Breast epithelium (tissue), 4 donors: Measurements from ENCODE around the gene MRPS27. TPM values are rescaled to one million over a fixed set of nuclear protein-coding genes. Genes with fewer than 3 reads are reported as not detected.

Experiments used
- DNase-seq, 2 donors: peaks; one replicate each; pipeline ENCODE4 v3.0.0-alpha.2; 2019; ENCODE audit warnings: low spot score in 2 of 2
- H3K27ac ChIP-seq, 2 donors: fragments of 200-600 bp; sonication (generic) in 1 of 2; one replicate each; pipeline ENCODE4 v1.5.1; 2016 to 2019; ENCODE audit warnings: mild to moderate bottlenecking in 1 of 2
- H3K27me3 ChIP-seq, 2 donors: fragments of 200-600 bp; sonication (generic) in 1 of 2; one replicate each; pipeline versions ENCODE4 v1.5.1 to v1.6.0; 2017 to 2019; ENCODE audit warnings: control low read depth in 1 of 2, mild to moderate bottlenecking in 1 of 2
- H3K36me3 ChIP-seq: fragments of 200-600 bp; one replicate; pipeline ENCODE4 v1.5.1; 2019
- H3K4me1 ChIP-seq, 2 donors: fragments of 200-600 bp; sonication (generic); one replicate each; pipeline ENCODE4 v1.5.1; 2016 to 2019; ENCODE audit warnings: control low read depth in 1 of 2
- H3K4me3 ChIP-seq, 3 donors: fragments of 200-600 bp; sonication (generic); 1 replicate in 2 of 3; 2 replicates in 1 of 3; pipeline ENCODE4 v1.5.1; 2016 to 2019; ENCODE audit warnings: mild to moderate bottlenecking in 3 of 3, moderate library complexity in 2 of 3
- H3K9me3 ChIP-seq, 2 donors: fragments of 200-600 bp; sonication (generic) in 1 of 2; one replicate each; pipeline ENCODE4 v1.5.1; 2016 to 2019; ENCODE audit warnings: control low read depth in 1 of 2
- POLR2A ChIP-seq: fragments of 450-650 bp; IDR thresholded peaks from one replicate; pipeline ENCODE4 v1.6.1; 2016; ENCODE audit warnings: antibody characterized with exemption, mild to moderate bottlenecking, moderate library complexity
- POLR2AphosphoS5 ChIP-seq, 3 donors: sonication (generic); formaldehyde crosslinking; IDR thresholded peaks; one replicate each; pipeline ENCODE4 v1.6.1; 2017; ENCODE audit warnings: antibody characterized with exemption in 3 of 3
- intact Hi-C: fragments of 100-400 bp; cut with DNase I; formaldehyde crosslinking; loops from one replicate; pipeline ENCODE4 v1.15.1; 2023; ENCODE audit warnings: low total_unique reads
- total RNA-seq, 3 donors: library from RNA; depleted of rRNA; stranded (reverse); fragments of >200 nt; gene quantifications; one replicate each; pipeline ENCODE4 v1.1.0, GENCODE V29; 2016
- TF ChIP-seq, protein P1 (sequence below), 3 donors: fragments of 450-650 bp; IDR thresholded peaks; one replicate each; pipeline ENCODE4 v1.5.1; 2016 to 2017; ENCODE audit warnings: antibody characterized with exemption in 3 of 3, mild to moderate bottlenecking in 3 of 3, moderate library complexity in 3 of 3

MRPS27 gene
- total RNA-seq, 3 donors from 2014 or later: 47.8 to 71.3 (median 51.8) TPM

DNA sequence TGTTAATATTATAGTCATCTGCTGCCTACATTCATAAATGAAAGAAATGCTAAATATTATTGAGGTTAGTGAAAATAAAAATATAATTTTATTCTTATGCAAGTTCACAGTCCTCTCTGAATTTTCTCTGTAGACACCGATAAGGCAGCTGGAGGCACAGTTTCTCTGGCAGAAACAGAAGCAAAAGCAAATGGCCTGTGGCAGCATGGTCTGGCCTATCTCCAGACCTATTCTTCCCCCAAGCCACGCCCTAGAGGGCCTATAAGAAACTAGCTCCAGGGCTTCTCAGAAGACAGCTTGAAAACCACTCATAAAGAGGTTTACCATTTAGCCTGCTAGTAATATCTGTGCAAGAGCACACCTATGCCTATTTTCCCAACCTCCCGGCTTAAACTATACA lies 28.4 kb downstream of the MRPS27 start:
- Histone ChIP-seq H3K4me1 (no peaks in the 10 kb centered on the region), H3K4me3 (no peak overlapping the region), H3K9me3 (no peaks in the 10 kb centered on the region), H3K27me3 (no peaks in the 10 kb centered on the region), H3K36me3 (no peaks in the 10 kb centered on the region), H3K27ac (no peak overlapping the region)
- DNase-seq: no peak
- intact Hi-C loops: no loop called here
- TF ChIP-seq POLR2AphosphoS5 (IDR thresholded peaks at IDR 0.05) (no peak), POLR2A (no peak)
- TF ChIP-seq, protein P1, sequence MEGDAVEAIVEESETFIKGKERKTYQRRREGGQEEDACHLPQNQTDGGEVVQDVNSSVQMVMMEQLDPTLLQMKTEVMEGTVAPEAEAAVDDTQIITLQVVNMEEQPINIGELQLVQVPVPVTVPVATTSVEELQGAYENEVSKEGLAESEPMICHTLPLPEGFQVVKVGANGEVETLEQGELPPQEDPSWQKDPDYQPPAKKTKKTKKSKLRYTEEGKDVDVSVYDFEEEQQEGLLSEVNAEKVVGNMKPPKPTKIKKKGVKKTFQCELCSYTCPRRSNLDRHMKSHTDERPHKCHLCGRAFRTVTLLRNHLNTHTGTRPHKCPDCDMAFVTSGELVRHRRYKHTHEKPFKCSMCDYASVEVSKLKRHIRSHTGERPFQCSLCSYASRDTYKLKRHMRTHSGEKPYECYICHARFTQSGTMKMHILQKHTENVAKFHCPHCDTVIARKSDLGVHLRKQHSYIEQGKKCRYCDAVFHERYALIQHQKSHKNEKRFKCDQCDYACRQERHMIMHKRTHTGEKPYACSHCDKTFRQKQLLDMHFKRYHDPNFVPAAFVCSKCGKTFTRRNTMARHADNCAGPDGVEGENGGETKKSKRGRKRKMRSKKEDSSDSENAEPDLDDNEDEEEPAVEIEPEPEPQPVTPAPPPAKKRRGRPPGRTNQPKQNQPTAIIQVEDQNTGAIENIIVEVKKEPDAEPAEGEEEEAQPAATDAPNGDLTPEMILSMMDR (IDR thresholded peaks at IDR 0.05): no peak

GRCh38 chr5:72290356-72291133 lies 29.5 kb downstream of the MRPS27 start:
- H3K36me3 ChIP-seq: no peaks in the 10 kb centered on the region
- H3K4me1 ChIP-seq: no peaks in the 10 kb centered on the region
- H3K27me3 ChIP-seq: no peaks in the 10 kb centered on the region
- intact Hi-C loops: no loop called here
- DNase-seq: no peak
- TF ChIP-seq POLR2A (no peak), POLR2AphosphoS5 (IDR thresholded peaks at IDR 0.05) (no peak)
- TF ChIP-seq, protein P1 (IDR thresholded peaks at IDR 0.05): no peak
- no peak overlapping the region for H3K27ac ChIP-seq
- no peak overlapping the region for H3K4me3 ChIP-seq
- H3K9me3 ChIP-seq: no peaks in the 10 kb centered on the region

GRCh38 chr5:72288924-72289323 lies 31.1 kb downstream of the MRPS27 start:
- no peaks in the 10 kb centered on the region for H3K27me3 ChIP-seq
- no peak overlapping the region for H3K27ac ChIP-seq
- no peaks in the 10 kb centered on the region for H3K36me3 ChIP-seq
- DNase-seq: no peak
- intact Hi-C loops: no loop called here
- TF ChIP-seq POLR2AphosphoS5 (IDR thresholded peaks at IDR 0.05): no peak
- TF ChIP-seq, protein P1 (IDR thresholded peaks at IDR 0.05): no peak
- TF ChIP-seq POLR2A: no peak
- no peaks in the 10 kb centered on the region for H3K4me1 ChIP-seq
- no peaks in the 10 kb centered on the region for H3K9me3 ChIP-seq
- no peak overlapping the region for H3K4me3 ChIP-seq

DNA sequence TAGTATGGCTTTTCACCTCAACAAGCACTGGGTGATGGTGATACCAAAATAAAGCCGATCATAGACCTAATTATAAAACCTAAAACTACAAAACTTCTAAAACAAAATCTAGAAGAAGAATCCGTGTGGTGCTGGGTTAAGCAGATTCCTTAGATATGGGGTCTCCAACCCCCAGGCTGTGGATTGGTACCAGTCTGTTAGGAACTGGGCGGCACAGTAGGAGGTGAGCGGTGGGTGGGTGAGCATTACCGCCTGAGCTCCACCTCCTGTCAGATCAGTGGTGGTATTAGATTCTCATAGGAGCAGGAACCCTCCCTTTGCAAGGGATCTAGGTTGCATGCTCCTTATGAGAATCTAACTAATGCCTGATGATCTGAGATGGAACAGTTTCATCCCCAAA lies 33.2 kb downstream of the MRPS27 start:
- TF ChIP-seq POLR2AphosphoS5 (IDR thresholded peaks at IDR 0.05): no peak
- TF ChIP-seq POLR2A: no peak
- TF ChIP-seq, protein P1 (IDR thresholded peaks at IDR 0.05): no peak
- no peaks in the 10 kb centered on the region for H3K27me3 ChIP-seq
- peaks cover 0 to 4% of the 10 kb centered on the region in 2 donors for H3K4me1 ChIP-seq
- H3K4me3 ChIP-seq: no peak overlapping the region
- intact Hi-C loops: no loop called here
- H3K36me3 ChIP-seq: no peaks in the 10 kb centered on the region
- no peak for DNase-seq
- H3K27ac ChIP-seq: no peak overlapping the region
- no peaks in the 10 kb centered on the region for H3K9me3 ChIP-seq

- Histone ChIP-seq H3K36me3 (no peaks in the 10 kb centered on the region), H3K4me1 (peaks cover 0 to 4% of the 10 kb centered on the region in 2 donors), H3K27me3 (no peaks in the 10 kb centered on the region), H3K27ac (no peak overlapping the region), H3K4me3 (no peak overlapping the region), H3K9me3 (no peaks in the 10 kb centered on the region)
- intact Hi-C loops: no loop called here
- no peak for DNase-seq
- TF ChIP-seq, protein P1 (IDR thresholded peaks at IDR 0.05): no peak
- TF ChIP-seq POLR2A (no peak), POLR2AphosphoS5 (IDR thresholded peaks at IDR 0.05) (no peak)
Measured at GRCh38 chr5:72285424-72285821, 34.6 kb downstream of the MRPS27 start.
